ENCODE data around the gene NME3.

Gene NME3

DNA sequence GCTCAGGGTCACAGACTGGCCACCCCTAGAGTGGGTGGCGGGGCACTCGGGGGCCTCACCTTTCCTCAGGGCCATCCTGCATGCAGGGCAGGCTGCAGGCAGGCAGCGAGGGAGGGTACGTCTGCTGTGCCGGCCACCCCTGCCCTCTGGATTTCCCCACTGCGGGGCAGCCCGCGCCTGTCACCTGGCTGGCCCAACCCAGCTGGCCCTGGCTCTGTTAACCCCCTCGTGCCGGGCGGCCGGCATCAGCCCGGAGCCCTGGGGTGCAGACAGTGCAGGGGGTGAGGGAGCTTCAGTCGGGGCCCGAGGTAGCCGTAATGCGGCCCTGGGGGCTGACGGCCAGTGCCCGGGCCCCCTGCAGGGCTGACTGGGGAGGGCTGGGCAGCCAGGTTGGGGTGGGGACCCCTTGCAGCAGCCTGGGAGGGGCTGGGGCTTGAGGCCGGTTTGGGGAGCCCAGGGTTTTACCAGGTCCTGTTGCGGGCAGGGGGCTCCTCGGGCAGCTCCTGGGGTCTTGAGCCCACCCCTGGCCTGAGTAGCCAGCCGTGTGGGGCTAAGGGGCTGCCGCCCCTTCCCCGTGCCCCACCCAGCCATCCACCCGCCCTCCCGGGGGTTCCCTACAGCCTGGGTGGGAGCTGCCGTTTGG, 22.4 kb upstream of the NME3 start, which contains the start of gene IGFALS:
Gene IGFALS, minus strand, starts transcription at position 128 of the 643 bp plus-strand sequence. Its CDS starts 53 bp downstream, at position 75.
- no peak for DNase-seq

DNA sequence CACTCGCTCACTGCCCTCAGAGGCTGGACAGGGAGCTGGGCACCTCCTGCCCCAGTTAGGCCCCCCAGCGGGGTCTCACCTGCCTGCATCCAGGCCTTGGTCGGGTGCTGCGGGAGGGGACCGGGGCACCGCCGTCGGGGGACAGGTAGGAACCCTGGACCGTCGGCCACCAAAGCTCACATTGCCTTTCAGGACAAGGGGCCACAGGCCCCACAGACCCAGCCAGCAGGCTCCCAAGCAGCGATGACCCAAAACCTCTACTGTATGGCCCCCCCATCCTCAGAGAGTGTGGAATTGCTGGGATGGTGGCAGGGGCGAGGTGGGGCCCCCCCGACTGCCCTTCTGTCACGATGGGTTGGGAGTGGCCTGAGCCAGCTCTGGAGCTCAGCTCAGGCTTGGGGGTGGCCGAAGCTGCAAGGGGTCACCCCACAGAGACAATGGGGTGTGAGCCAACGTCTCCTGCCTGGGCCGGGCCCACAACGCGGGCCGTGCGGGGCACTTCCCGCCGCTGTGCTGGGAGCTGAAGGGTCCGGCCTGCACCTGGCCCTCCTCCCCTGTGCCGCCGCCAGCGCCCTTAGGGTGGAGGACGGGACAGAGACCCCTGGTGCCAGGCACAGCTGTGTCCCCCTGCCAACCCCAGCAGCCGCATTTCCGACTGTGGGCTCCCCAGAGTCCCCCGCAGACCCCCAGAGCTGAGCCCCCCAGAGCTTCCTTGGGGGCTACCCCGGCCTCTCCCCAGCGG, 21.7 kb upstream of the NME3 start:
- DNase-seq: no peak

DNA sequence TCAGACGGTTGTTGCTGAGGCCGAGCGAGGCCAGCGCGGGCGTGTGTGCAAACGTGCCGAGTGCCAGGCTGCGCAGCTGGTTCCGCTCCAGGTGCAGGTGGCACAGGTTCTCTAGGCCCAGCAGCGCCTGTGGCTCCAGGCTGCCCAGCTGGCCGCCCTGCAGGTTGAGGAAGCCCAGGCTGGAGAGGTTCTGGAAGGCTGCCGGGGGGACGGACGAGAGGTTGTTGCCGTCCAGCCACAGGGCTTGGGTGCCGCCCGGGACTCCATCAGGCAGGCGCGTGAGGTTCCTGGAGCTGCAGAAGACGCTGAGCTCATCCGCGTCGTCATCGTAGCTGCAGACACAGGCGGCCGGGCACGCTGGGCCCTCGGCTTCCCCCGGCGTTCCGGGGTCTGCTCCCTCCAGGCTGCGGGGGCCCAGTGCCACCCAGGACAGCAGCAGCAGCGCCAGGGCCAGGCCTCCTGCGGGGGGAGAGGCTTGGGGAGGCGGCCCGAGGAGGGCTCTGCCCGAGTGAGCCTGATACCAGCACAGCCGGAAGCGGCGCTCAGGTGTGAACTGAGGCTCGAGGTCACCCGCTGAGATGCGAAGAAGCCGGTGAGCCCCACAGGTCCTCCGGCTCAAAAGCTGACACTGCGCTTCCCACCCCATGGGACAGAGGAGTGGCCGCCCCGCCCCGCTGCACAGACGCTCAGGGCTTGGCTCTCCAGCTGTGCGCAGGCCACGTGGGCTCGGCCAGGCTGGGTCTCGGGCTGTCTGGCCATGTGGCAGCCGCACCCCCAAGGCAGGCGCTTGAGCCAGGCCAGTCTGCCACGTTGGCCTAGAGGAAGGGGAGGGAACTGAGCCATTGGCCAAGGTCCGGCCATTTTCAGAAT, 20.8 kb upstream of the NME3 start:
- no peak for DNase-seq

DNA sequence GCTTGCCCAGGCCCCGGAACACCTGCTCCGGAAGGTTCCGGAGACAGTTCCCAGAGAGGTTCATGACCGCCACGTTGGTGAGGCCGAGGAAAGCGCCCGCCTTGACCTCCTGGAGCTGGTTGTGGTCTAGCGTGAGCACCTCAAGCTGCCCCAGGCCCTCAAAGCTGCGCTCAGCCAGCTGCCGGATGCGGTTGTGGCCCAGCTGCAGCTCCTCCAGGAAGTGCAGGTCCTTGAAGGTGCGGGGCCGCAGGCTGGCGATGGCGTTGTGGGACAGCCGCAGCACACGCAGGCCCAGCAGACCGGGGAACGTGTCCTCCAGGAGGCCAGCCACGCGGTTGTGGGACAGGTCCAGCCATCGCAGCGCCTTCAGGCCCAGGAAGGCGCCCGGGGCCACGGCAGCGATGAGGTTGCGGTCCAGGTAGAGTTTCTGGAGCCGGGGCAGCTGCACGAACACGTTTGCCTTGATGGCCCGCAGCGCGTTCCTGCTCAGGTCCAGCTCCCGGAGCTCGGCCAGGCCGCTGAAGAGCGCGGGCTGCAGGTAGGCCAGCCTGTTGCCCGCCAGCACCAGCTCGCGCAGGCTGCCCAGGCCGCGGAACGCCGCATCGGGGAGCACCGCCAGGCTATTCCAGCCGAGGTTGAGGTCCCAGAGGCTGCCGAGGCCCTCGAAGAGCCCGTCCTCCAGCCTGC, 20.1 kb upstream of the NME3 start:
- no peak for DNase-seq

DNA sequence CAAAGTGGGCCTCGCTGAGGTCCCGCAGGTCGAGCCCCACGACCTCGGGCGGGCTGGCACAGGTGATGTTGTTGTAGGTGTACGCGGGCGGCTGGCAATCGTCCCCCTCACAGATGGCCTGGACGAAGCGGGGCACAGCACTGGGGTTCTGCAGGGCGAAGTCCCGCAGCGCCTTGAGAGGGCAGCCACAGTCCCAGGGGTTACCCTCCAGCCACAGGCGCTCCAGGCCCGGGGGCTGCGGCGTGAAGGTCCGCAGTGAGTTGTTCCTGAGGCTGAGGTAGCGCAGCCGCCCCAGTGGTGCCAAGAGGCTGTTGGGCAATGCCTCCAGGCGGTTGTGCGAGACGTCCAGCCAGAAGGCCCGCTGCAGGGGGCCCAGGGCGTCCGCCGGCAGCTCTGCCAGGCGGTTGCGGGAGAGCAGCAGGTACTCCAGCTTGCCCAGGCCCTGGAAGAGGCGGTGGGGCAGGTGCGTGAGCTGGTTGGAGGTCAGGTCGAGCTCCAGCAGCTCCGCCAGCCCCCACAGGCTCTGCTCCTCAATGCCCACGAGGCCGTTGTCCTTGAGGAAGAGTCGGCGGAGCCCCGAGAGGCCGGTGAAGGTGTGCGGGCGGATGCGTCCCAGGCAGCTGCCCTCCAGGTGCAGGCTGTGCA, 19.4 kb upstream of the NME3 start:
- no peak for DNase-seq

DNA sequence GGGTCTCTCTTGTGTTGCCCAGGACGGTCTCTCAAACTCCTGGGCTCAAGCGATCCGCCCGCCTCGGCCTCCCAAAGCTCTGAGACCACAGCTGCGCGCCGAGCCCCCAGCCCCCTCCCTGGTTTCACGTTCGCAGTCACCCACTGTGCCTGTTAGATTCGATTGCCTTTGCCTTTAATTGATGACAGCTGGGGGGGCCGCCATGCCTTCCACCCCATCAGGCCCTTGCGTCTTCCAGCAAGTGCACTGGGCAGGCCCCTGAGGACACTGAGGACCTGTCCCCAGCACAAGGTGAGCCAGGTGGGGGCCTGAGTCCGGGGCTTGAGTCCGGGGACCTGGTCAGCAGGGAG, 18.9 kb upstream of the NME3 start:
- DNase-seq: no peak

DNA sequence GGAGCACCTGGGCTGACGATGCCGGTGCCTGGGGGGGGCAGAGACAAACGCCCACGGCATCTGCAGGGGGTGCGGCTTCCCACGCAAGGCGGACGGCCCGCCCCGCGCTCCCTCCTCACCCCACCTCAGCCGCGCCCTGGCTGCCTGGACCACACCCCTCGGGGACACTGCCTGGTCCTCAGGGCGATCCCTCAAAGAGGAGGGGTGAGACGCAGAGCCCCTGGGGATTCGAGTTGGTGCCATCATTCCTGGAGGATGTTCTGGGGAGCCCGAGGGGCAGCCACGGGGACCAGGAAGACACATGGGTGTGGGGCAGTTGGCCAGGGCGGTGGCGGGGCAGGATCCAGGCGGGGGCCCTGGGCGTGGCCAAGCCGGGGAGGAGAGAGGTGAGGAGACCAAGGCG, 18.3 kb upstream of the NME3 start:
- DNase-seq: no peak

DNA sequence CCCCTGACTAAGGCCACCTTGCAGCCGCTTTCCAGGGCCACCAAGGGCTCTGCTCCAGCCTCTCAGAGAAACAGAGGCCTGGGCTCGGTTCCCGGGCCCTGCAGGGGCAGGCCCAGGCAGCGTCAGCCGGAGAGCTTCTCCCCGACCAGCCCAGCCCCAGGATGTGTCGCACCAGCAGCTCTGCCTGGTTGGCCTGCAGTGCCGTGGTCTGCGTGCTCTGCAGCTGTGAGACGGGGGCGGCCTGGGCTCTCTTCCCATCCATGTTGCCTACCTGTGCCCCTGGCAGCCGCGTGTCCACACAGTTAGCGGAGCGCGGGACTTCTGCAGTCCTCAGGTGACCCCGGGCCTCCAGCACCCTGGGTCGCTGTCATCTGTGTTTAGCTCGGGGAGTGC, 17.4 kb upstream of the NME3 start:
- no peak for DNase-seq

DNA sequence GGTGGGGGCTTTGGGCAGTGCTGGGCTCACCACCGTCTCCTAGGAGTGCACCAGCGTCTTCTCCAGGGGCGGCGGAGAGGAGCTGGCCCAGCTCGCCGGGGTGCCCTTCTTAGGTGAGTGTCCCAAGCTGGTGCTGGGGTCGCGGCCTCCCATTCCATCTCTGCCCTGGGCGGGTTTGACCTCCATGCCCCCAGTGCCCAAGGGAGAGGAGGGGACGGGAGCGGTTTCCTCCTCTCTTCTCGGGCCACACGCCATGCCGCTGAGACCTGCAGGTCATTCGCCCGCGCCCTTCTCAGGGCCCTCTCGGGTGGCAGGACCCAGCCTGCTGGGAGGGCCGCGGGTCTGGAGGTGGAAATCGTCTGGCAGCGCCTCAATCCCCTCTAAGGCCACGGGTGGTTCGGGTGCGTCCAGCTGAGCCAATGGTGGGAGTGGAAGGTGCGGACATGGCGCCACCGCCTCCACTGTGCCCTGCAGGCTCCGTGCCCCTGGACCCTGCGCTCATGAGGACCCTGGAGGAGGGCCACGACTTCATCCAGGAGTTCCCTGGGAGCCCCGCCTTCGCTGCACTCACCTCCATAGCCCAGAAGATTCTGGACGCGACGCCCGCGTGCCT, 16.9 kb upstream of the NME3 start:
- no peak for DNase-seq

DNA sequence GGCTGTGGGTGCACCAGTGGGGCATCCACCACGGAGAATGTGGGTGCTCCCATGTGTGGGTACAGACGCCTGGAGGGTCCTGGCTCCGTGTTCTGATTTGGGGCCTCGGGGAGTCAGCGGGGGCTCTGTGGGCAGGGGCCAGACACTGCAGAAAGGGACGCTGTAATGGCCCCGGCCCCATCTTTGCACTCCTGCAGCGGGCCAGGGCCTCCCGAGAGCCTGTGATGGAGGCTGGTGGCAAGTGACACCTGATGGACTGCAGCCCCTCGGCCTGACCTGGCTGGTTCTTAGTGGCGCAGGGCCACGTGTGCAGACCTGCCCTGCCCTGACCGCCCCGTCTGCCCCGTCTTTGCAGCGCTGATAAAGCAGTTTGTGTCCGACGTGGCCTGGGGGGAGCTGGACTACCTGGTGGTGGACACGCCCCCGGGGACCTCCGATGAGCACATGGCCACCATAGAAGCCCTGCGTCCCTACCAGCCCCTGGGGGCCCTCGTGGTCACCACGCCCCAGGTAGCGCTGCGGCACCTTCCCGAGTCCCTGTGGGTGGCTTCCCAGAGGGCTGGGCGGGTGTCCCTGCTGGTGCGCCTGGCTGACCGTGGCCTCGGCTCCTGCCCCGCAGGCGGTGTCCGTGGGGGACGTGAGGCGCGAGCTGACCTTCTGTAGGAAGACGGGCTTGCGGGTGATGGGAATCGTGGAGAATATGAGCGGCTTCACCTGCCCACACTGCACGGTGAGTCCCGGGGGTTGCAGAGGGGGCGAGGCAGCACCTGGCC, 16.2 kb upstream of the NME3 start:
- no peak for DNase-seq

DNA sequence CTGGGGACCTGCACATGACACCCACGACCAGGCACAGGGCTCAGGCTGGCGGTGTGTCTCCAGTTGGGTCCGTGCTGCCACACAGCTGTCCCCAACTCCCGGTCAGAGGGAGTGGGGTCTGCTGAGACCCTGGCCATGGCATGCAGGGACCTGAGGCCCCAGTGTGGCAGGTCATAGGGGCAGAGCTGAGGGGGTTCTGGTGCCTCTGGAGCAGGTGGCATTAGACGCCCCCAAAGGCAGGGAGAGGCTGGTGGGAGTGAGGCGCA, 15.6 kb upstream of the NME3 start:
- DNase-seq: no peak

DNA sequence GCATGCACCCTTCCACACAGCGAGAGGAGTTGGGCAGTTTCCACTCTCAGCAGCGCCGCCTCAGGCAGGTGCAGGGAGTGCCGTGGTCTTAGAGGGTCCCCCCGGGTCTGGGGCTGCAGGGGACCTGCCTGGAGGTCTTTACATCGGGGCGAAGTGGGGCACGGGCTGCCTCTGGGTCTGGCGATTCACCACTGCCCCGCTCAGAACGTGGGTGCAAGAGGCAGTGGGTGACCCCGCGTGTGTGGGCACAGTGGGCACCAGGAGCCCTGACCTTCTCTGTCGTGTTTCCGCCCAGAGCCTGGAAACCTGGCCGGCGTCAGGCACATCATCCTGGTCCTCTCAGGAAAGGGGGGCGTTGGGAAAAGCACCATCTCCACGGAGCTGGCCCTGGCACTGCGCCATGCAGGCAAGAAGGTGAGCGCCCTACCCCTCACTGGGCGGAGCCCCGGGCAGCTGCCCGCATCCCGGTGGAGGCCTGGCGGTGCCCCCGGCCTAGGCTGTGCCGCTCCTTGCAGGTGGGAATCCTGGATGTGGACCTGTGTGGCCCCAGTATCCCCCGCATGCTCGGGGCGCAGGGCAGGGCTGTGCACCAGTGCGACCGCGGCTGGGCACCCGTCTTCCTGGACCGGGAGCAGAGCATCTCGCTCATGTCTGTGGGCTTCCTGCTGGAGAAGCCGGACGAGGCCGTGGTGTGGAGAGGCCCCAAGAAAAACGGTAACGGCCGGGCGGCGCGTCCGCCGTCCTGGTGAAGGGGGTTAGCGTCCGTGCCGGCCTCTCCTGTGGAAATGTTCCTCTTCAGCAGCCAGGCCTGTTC, 15.1 kb upstream of the NME3 start:
- DNase-seq: no peak

DNA sequence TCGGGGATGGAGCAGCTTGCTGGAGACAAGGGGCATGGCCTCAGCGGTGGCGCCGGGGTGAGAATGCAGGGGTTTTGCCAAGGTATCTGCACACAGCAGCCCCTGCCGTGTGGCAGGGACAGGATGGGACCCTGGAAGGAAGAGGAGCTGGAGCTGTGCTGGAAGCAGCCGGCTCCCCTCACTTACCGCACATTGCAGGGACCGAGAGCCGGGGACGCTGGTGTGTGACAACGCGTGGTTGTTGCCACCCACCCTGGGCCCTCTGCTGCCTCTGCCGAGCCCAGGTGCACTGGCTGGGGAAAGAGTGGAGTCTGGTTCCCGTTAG, 14.5 kb upstream of the NME3 start:
- DNase-seq: no peak

DNA sequence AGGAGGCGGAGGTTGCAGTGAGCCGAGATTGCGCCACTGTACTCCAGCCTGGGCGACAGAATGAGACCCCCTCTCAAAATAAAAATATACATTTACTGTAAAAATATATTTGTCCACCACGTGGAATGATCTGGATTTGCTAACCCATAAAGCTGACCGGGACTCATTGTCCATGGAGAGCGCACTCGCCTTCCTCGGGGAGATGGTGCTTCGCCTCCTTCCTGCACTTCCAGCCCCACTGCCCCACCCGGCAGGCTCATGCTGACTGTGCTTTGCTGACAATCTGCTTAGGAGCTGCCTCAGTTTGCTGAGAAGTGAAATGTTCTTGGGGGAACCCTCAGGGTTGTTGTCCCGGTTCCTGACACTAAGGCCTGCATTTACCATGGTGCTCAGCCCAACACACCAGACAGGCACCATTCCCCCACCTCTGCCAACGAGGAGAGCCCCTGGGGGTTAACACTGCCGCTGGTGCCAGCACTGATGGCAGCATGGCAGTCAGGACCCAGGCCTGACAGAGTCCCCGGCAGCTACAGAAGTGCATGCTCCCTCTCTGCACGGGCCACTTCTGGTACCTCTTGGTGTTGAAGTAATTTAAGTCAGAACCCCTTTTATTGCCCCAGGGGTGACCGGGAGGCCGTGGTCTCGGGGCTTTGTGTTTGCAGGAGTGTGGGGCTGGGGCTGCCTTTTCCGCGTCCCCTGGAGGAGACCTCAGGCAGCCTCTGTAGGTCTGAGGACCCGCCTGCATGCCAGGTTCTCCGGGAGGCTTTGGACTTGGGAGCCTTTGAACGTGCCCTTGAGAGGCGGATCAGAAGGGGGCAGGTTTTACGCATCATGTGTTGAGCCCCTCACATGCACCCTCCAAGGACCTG, 13.9 kb upstream of the NME3 start:
- DNase-seq: no peak

DNA sequence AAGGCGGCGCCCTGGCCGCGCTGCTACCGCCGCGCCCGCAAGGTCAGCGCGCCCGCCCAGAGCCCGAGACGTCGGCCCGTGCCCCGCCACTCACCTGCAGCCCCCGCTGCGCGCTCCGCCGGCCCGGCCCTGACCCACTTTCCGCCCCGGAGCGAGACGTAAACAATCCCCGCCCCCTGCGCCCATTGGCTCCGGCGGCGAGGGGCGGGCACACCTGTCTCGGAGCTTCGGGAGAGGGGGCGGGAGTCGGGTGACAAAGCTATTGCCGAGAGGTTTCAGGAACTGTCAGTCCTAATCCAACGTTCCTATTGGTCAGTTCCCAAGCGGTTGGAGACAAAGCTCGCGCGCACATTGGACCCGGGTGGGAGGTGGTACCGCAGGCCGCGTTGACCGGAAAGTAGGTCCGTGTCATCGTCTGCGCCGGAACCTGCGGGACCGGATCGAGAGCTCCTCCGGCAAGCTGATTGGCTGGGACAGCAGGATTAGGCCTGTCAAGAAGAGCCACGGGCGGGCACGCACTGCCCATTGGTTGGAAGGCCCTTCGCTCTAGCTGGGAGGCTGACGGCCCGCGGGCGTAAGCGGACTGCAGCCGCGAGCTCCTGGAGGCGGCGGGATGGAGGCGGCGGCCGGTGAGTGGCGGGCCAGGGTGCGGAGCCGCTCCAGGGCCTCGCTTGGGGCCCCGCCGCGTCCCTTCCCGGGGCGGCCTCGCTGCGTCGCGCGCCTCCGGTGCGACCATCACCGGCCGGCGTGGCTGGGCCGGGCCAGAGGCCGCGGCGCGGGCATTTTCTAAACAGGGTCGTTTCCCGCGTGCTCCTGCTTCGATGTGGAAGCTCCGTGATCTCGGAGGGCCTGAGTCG, 11.3 kb upstream of the NME3 start, which contains the start of the genes NUBP2 and SPSB3:
Gene NUBP2, plus strand, starts transcription at position 553 of the 857 bp plus-strand sequence. Its CDS starts 61 bp downstream, at position 614.
Gene SPSB3, minus strand, starts transcription at position 164 of the 857 bp plus-strand sequence. CDS start 1,088 bp downstream, outside the sequence.
- DNase-seq: peak; percentile 100

DNA sequence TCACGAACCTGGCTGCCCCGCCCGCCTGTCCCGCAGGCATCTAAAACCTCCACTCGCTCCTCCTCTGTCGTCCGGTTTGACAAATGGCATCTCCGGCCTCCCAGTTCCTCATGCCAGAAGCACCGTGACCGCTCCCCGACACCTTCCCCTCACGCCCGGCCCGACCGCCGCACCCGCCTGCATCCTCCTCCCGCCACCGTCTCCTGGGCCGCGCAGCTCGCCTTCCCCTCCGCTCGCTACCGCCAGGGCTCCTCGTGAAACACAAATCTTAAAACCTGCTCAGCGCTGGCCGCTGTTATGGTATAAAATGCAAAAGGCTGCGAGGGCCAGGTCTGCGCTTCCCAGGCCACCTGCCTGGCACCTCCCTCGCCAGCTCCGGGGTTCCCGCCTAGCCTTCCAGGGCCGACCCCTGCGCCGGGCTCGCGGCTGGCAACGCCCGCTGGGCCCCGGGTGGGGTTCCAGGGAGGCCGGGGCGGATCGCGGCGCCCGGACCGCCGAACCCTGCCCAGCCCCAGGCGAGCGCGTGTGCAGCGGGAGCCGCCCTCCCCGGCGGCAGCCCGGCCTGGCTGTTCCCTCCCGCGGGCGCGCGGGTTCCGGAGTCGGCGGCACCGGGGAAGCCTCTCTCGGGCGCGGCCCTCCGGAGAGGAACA, 10.5 kb upstream of the NME3 start:
- peak; percentile 66 for DNase-seq

DNA sequence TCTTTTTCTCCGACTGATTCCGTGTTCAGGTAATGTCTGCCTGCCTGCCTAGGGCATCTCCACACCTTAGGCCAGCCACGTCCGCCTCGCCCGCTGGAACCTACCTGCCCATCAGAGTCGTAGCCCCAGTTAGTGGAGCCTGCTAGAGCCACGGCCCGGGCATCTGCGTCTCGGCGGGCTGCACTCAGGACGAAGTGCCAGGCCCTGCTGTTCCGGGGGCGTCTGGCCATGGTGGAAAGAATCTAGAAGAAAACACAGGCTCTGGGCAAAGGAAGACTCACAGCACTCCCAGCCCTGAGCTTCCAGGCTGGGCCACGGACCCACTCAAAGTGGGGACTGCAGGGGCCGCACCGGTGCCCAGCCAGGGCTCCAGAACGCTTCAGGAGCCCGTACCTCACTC, 9.9 kb upstream of the NME3 start:
- no peak for DNase-seq

DNA sequence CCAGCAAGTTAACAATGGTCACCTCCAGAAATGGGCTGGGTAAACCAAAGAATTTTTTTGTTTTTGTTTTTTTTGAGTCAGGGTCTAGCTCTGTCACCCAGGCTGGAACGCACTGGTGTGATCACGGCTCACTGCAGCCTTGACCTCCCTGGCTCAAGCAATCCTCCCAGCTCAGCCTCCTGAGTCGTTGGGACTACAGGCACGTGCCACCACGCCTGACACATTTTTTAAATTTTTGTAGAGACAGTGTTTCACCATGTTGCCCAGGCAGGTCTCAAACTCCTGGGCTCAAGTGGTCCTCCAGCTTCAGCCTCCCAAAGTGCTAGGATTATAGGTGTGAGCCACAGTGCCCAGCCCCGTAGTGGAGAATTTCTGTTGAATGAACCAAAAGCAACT, 9.3 kb upstream of the NME3 start:
- no peak for DNase-seq
